ENCODE measurements around the gene MIPOL1. TPM values are rescaled to one million over a fixed set of nuclear protein-coding genes. Genes with fewer than 3 reads are reported as not detected.

MIPOL1 gene
- total and polyA plus RNA-seq, 2 of the 13 experiments (the other 11 are each of a cell fraction or from before 2014, with no cell fraction given): 8.6 to 34.2 TPM

GRCh38 chr14:37172024-37172869 is 25.5 kb upstream of the MIPOL1 start, which contains the start of gene SLC25A21 (continued):
- TF ChIP-seq NFAT5 (CRISPR knock-in tag; IDR thresholded peaks at IDR 0.05) (peak; percentile 93), ZNF350 (CRISPR knock-in tag; IDR thresholded peaks at IDR 0.05; ENCODE audit: borderline replicate concordance, low read depth) (peak; percentile 100), ARID5B (CRISPR knock-in tag; IDR thresholded peaks at IDR 0.05) (peak; percentile 87), ZNF816 (CRISPR knock-in tag; IDR thresholded peaks at IDR 0.05; ENCODE audit: borderline replicate concordance) (peak; percentile 99; the same call in 1 of the 2 replicates), AGO2 (optimal IDR thresholded peaks at IDR 0.05; ENCODE audit: low read depth, low read length) (peak; percentile 95), ZNF556 (CRISPR knock-in tag; IDR thresholded peaks at IDR 0.05; ENCODE audit: borderline replicate concordance) (peak; percentile 99), NPAS2 (CRISPR knock-in tag; IDR thresholded peaks at IDR 0.05; ENCODE audit: borderline replicate concordance) (no peak; the same call in 1 of the 2 replicates), RBFOX2 (IDR thresholded peaks at IDR 0.05; ENCODE audit: low read depth, low read length) (peak; percentile 94), CSRNP2 (CRISPR knock-in tag; conservative IDR thresholded peaks at IDR 0.05; ENCODE audit: low read depth) (no peak; the same call in 1 of the 2 replicates)
